ENCODE measurements around the gene CEACAM16. TPM values are rescaled to one million over a fixed set of nuclear protein-coding genes. Genes with fewer than 3 reads are reported as not detected.
A peak's percentile ranks its signal among the peaks of the same experiment; 100 is the strongest.

The CEACAM16 gene
- total RNA-seq, 1 donor from 2014 or later = not detected

GRCh38 chr19:44757735-44758505 lies 59.0 kb downstream of the CEACAM16 start:
- H3K27me3 Mint-ChIP-seq (ENCODE audit: unreplicated experiment) = peaks cover 19% of the 10 kb centered on the region
- H3K36me3 Mint-ChIP-seq (ENCODE audit: low read depth, unreplicated experiment) = no peaks in the 10 kb centered on the region
- no peak for TF ChIP-seq CTCF (IDR thresholded peaks at IDR 0.05; ENCODE audit: unreplicated experiment)
- H3K9me3 Mint-ChIP-seq (ENCODE audit: unreplicated experiment) = no peaks in the 10 kb centered on the region
- no peak overlapping the region for H3K27ac Mint-ChIP-seq (ENCODE audit: unreplicated experiment)
- H3K4me3 Mint-ChIP-seq (ENCODE audit: unreplicated experiment) = peak overlapping the region; percentile 88
- DNase-seq (ENCODE audit: low spot score) = peak; percentile 64
- peaks cover 14% of the 10 kb centered on the region for H3K4me1 Mint-ChIP-seq (ENCODE audit: unreplicated experiment)

GRCh38 chr19:44758596-44758995 lies 59.6 kb downstream of the CEACAM16 start:
- H3K36me3 Mint-ChIP-seq (ENCODE audit: low read depth, unreplicated experiment) = no peaks in the 10 kb centered on the region
- H3K4me3 Mint-ChIP-seq (ENCODE audit: unreplicated experiment) = no peak overlapping the region
- no peak overlapping the region for H3K27ac Mint-ChIP-seq (ENCODE audit: unreplicated experiment)
- no peaks in the 10 kb centered on the region for H3K9me3 Mint-ChIP-seq (ENCODE audit: unreplicated experiment)
- peaks cover 15% of the 10 kb centered on the region for H3K27me3 Mint-ChIP-seq (ENCODE audit: unreplicated experiment)
- no peak for DNase-seq (ENCODE audit: low spot score)
- no peak for TF ChIP-seq CTCF (IDR thresholded peaks at IDR 0.05; ENCODE audit: unreplicated experiment)
- peaks cover 14% of the 10 kb centered on the region for H3K4me1 Mint-ChIP-seq (ENCODE audit: unreplicated experiment)

- H3K4me1 Mint-ChIP-seq (ENCODE audit: unreplicated experiment) = peaks cover 9% of the 10 kb centered on the region
- no peaks in the 10 kb centered on the region for H3K36me3 Mint-ChIP-seq (ENCODE audit: low read depth, unreplicated experiment)
- TF ChIP-seq CTCF (IDR thresholded peaks at IDR 0.05; ENCODE audit: unreplicated experiment) = no peak
- no peak for DNase-seq (ENCODE audit: low spot score)
- peaks cover 15% of the 10 kb centered on the region for H3K27me3 Mint-ChIP-seq (ENCODE audit: unreplicated experiment)
- H3K9me3 Mint-ChIP-seq (ENCODE audit: unreplicated experiment) = no peaks in the 10 kb centered on the region
- no peak overlapping the region for H3K4me3 Mint-ChIP-seq (ENCODE audit: unreplicated experiment)
- H3K27ac Mint-ChIP-seq (ENCODE audit: unreplicated experiment) = no peak overlapping the region
Observed at GRCh38 chr19:44759083-44759804, 60.3 kb downstream of the CEACAM16 start.

Small RNA genes lying within 50 kb of the gene (microRNA-seq; reads per million reads assigned to microRNA genes)
- gene MIR4531 (ENCODE audit: unreplicated experiment) (not detected), gene MIR8085 (ENCODE audit: unreplicated experiment) (not detected)

Other genes starting within 250 kb of the CEACAM16 start
- gene ZNF180, start 198.6 kb upstream of the CEACAM16 start, total RNA-seq (ENCODE audit: unreplicated experiment) = 7.7 TPM
- not detected for gene CEACAM20, start 169.5 kb upstream of the CEACAM16 start, total RNA-seq (ENCODE audit: unreplicated experiment)
- gene IGSF23, start 85.6 kb upstream of the CEACAM16 start, total RNA-seq (ENCODE audit: unreplicated experiment) = not detected
- 14.8 TPM for gene PVR, start 55.2 kb upstream of the CEACAM16 start, total RNA-seq (ENCODE audit: unreplicated experiment)
- gene CEACAM19, start 27.7 kb upstream of the CEACAM16 start, total RNA-seq (ENCODE audit: unreplicated experiment) = 3.7 TPM
- gene BCL3, start 49.6 kb downstream of the CEACAM16 start, total RNA-seq (ENCODE audit: unreplicated experiment) = 1.9 TPM
- 0.85 TPM for gene CBLC, start 78.7 kb downstream of the CEACAM16 start, total RNA-seq (ENCODE audit: unreplicated experiment)
- gene BCAM, start 110.0 kb downstream of the CEACAM16 start, total RNA-seq (ENCODE audit: unreplicated experiment) = 6.9 TPM
- 342 TPM for gene NECTIN2, start 147.1 kb downstream of the CEACAM16 start, total RNA-seq (ENCODE audit: unreplicated experiment)
- gene TOMM40, start 192.1 kb downstream of the CEACAM16 start, total RNA-seq (ENCODE audit: unreplicated experiment) = 60.5 TPM
- gene APOE, start 206.6 kb downstream of the CEACAM16 start, total RNA-seq (ENCODE audit: unreplicated experiment) = 258 TPM
- gene APOC1, start 215.5 kb downstream of the CEACAM16 start, total RNA-seq (ENCODE audit: unreplicated experiment) = 44.8 TPM
- not detected for gene APOC4, start 243.1 kb downstream of the CEACAM16 start, total RNA-seq (ENCODE audit: unreplicated experiment)
- not detected for gene APOC2, start 246.9 kb downstream of the CEACAM16 start, total RNA-seq (ENCODE audit: unreplicated experiment)

Data from endothelial cell (in vitro differentiated cells).